ENCODE data around the gene ARNT2.

- no peak for TF ChIP-seq CTCF (IDR thresholded peaks at IDR 0.05; ENCODE audit: poor library complexity)
- no peak for TF ChIP-seq EZH2 (IDR thresholded peaks at IDR 0.05; ENCODE audit: borderline replicate concordance)
Observed at GRCh38 chr15:80580106-80580505, 175.9 kb downstream of the ARNT2 start.

Data from hepatocyte (in vitro differentiated cells).